ENCODE measurements around the gene DYSF. TPM values are rescaled to one million over a fixed set of nuclear protein-coding genes. Genes with fewer than 3 reads are reported as not detected.

Gene DYSF
- total and polyA plus RNA-seq, 2 donors from 2014 or later = 11.3 to 19.8 TPM

- DNase-seq (no peak), FAIRE-seq (no peak)
- no peak overlapping the region for H3K9ac ChIP-seq (ENCODE audit: low read length in 3 of 3)
- no peak overlapping the region for H3K4me3 ChIP-seq (ENCODE audit: low read length in 3 of 3)
- intact Hi-C loops (cut with DNase I) = no loop called here
- no peak overlapping the region for H3K27ac ChIP-seq (ENCODE audit: low read depth in 2 of 2, low read length in 2 of 2)
- no peaks in the 10 kb centered on the region for H3K27me3 ChIP-seq (ENCODE audit: control insufficient read depth, insufficient read depth, low read length)
- TF ChIP-seq CTCF (IDR thresholded peaks at IDR 0.05; ENCODE audit: borderline replicate concordance, extremely low read depth, insufficient read depth) = no peak
- H3K36me3 ChIP-seq (ENCODE audit: control insufficient read depth in 2 of 3, insufficient read depth in 3 of 3, low read length in 3 of 3) = no peaks in the 10 kb centered on the region
- no peaks in the 10 kb centered on the region for H3K4me1 ChIP-seq (ENCODE audit: control insufficient read depth in 2 of 3, insufficient read depth in 2 of 3, low read depth in 1 of 3, low read length in 3 of 3)
- H3K9me3 ChIP-seq (ENCODE audit: control insufficient read depth in 2 of 3, insufficient read depth in 1 of 3, low read length in 3 of 3) = no peaks in the 10 kb centered on the region
Observed at GRCh38 chr2:71730785-71731383, 277.5 kb downstream of the DYSF start.

GRCh38 chr2:71734620-71735019, 281.3 kb downstream of the DYSF start:
- TF ChIP-seq CTCF (IDR thresholded peaks at IDR 0.05; ENCODE audit: borderline replicate concordance, extremely low read depth, insufficient read depth) = no peak
- Histone ChIP-seq H3K27me3 (ENCODE audit: control insufficient read depth, insufficient read depth, low read length) (no peaks in the 10 kb centered on the region), H3K27ac (ENCODE audit: low read depth in 2 of 2, low read length in 2 of 2) (no peak overlapping the region), H3K4me1 (ENCODE audit: control insufficient read depth in 2 of 3, insufficient read depth in 2 of 3, low read depth in 1 of 3, low read length in 3 of 3) (no peaks in the 10 kb centered on the region), H3K4me3 (ENCODE audit: low read length in 3 of 3) (no peak overlapping the region), H3K9me3 (ENCODE audit: control insufficient read depth in 2 of 3, insufficient read depth in 1 of 3, low read length in 3 of 3) (no peaks in the 10 kb centered on the region), H3K36me3 (ENCODE audit: control insufficient read depth in 2 of 3, insufficient read depth in 3 of 3, low read length in 3 of 3) (no peaks in the 10 kb centered on the region), H3K9ac (ENCODE audit: low read length in 3 of 3) (no peak overlapping the region)
- intact Hi-C loops (cut with DNase I) = no loop called here
- DNase-seq = no peak
- FAIRE-seq = peak; percentile 35

DNA sequence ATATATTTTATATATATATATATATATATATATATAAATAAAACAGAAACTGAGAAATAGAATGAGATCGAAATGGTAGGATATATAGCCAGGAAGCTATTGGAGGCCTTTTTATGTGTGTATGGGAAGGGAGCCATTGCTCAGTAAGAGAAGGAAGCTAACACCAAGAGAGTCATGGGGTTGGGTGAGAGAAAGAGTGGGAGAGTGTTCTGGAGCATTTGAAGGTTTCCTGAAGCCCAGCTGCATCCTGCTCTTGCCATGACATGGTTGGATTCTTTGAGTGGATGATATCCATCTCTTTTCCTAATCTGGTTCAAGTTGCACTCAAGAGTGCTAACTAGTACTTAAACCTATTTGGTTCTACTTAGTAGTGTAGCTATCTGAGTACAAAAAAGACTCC, 282.3 kb downstream of the DYSF start:
- intact Hi-C loops (cut with DNase I) = no loop called here
- no peak overlapping the region for H3K4me3 ChIP-seq (ENCODE audit: low read length in 3 of 3)
- no peaks in the 10 kb centered on the region for H3K27me3 ChIP-seq (ENCODE audit: control insufficient read depth, insufficient read depth, low read length)
- no peaks in the 10 kb centered on the region for H3K4me1 ChIP-seq (ENCODE audit: control insufficient read depth in 2 of 3, insufficient read depth in 2 of 3, low read depth in 1 of 3, low read length in 3 of 3)
- no peak for TF ChIP-seq CTCF (IDR thresholded peaks at IDR 0.05; ENCODE audit: borderline replicate concordance, extremely low read depth, insufficient read depth)
- FAIRE-seq (no peak), DNase-seq (peak in 1 of 5 donors; percentile 26)
- no peaks in the 10 kb centered on the region for H3K36me3 ChIP-seq (ENCODE audit: control insufficient read depth in 2 of 3, insufficient read depth in 3 of 3, low read length in 3 of 3)
- H3K9ac ChIP-seq (ENCODE audit: low read length in 3 of 3) = no peak overlapping the region
- no peak overlapping the region for H3K27ac ChIP-seq (ENCODE audit: low read depth in 2 of 2, low read length in 2 of 2)
- H3K9me3 ChIP-seq (ENCODE audit: control insufficient read depth in 2 of 3, insufficient read depth in 1 of 3, low read length in 3 of 3) = no peaks in the 10 kb centered on the region

Other genes starting within 250 kb of the DYSF start
- gene PAIP2B, start 226.5 kb upstream of the DYSF start, total RNA-seq = 9.3 TPM
- 10.6 TPM for gene PAIP2B, start 226.5 kb upstream of the DYSF start, polyA plus RNA-seq (ENCODE audit: insufficient read depth, low read depth, low replicate concordance)
- 122 TPM for gene ZNF638, start 121.8 kb upstream of the DYSF start, total RNA-seq
- gene ZNF638, start 121.8 kb upstream of the DYSF start, polyA plus RNA-seq (ENCODE audit: insufficient read depth, low read depth, low replicate concordance) = 84.8 TPM

All from kidney (tissue), 14 donors.